HG03064 (cell line): ENCODE measurements around the gene KIF27.
"Not testable (repeated sequence)": the region's sequence is repeated elsewhere in the genome, so short reads cannot be mapped to it uniquely, and the experiment has no call there.

Source experiments
- ATAC-seq: cut with Tn5 transposase; IDR thresholded peaks from one replicate; pipeline ENCODE4 v1.9.1; 2021; ENCODE audit warnings: low read depth; ENCODE audit not compliant: unreplicated experiment

The KIF27 gene

GRCh38 chr9:83815120-83815519 is 106.1 kb downstream of the KIF27 start:
- ATAC-seq: not testable (repeated sequence)

GRCh38 chr9:83809213-83809612 is 112.0 kb downstream of the KIF27 start:
- not testable (repeated sequence) for ATAC-seq

- not testable (repeated sequence) for ATAC-seq
Measured at GRCh38 chr9:83804454-83804853, 116.8 kb downstream of the KIF27 start.

- ATAC-seq: not testable (repeated sequence)
Measured at GRCh38 chr9:83803941-83804340, 117.3 kb downstream of the KIF27 start.

GRCh38 chr9:83800236-83801033 is 120.8 kb downstream of the KIF27 start:
- no peak for ATAC-seq

GRCh38 chr9:83794051-83794450 is 127.2 kb downstream of the KIF27 start:
- no peak for ATAC-seq

- ATAC-seq: no peak
Measured at GRCh38 chr9:83792746-83793145, 128.5 kb downstream of the KIF27 start.
